Activated T-cell treated with anti-CD3 and anti-CD28 coated beads for 4 hours (primary cell): ENCODE results near the gene IFNA13.
"Not testable (repeated sequence)": the region's sequence is repeated elsewhere in the genome, so short reads cannot be mapped to it uniquely, and the experiment has no call there.

Experiments
- DNase-seq: peaks from one replicate; pipeline ENCODE4 v3.0.0-alpha.2; 2020

Gene IFNA13

GRCh38 chr9:21367957-21368356 is at the start of gene IFNA13:
TSS of gene IFNA13 (minus strand) at chr9:21368057. CDS start at chr9:21368010, 47 bp downstream.
- DNase-seq = no peak

DNA sequence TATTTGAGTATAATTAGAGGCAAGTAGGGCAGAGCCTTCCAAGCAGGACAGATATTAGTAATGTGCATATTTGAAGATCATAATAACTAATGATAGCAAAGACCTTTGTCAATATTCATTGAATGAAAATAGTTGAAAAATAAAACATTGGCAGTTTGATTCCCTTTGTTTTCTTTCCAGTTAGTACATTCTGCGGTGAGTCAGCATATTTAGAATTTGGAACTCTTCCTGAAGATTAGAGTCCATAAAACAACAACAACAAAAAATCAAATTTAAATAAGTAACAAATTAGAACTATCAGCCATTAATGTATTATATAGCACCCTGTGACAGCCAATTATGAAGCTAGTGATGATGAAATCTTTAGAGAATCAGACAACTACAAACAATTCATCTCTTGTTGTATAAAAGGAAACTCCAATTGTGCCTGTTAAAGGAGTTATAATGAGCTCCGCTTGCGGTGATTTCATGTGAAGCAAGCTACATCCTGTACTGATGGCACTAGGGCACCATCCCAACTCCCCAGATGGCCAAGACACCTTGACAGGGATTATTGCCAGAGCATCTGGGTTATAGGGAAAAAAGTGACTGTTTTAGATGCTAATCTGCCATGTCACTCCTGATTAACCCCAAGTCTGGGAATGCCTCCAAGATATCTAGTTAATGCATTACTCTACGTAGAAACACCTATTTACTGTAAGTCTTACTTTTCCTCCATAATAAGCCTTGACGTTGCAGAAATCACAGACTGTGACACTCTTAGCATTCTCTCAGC is 47.8 kb upstream of the IFNA13 start:
- no peak for DNase-seq

DNA sequence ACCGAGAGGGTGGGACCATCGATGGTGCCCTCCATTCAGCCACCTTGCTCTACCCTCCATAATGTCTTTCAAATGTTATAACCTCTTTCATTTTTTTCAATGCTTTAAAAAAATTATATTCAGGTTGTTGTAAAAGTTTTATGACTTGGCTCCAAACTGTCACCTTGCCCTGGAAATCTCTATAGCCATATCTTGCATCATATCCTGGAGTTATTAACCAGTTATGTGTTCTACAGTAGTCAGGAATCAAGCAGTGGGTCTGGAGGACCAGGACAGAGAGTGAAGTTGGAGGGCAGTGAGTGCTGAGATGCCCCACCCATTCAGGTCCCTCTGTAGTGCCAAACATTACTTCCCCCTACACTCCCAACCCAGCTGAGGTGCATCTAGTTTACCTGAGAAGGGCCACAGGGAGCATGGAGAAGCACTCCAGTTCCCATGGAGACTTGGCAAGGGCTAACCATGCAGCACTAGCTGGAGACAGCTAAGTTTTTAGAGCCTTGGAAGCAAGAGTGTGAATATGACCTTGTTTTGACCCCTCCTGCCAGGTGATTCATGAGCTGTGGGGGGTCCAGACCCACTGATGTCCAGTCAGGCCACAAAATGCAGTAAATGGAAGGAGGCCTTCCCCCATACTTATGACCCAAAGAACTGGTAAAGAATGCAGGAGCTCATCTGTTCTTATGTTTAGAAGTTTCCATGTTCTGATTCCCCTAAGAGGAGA is 46.5 kb upstream of the IFNA13 start:
- DNase-seq = no peak

DNA sequence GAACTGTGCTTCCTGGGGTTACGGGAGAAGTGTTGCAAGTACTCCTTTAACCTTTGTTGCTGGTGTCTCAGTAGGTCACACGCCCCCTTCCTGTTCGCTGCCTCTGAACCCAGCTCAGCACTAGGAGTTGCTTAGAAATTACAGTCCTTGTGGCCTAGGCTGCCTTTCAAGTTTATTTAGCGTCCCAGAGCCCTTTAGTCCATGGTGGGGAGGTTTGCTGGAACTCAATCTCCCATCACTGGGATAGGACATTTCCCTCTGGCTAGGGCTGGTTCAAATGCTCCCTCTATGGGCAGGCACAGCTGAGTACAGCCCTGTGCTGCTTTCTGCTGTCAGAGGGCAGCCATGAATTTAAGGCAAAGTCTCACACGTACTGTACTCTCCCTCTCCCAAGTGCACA is 45.8 kb upstream of the IFNA13 start:
- no peak for DNase-seq

DNA sequence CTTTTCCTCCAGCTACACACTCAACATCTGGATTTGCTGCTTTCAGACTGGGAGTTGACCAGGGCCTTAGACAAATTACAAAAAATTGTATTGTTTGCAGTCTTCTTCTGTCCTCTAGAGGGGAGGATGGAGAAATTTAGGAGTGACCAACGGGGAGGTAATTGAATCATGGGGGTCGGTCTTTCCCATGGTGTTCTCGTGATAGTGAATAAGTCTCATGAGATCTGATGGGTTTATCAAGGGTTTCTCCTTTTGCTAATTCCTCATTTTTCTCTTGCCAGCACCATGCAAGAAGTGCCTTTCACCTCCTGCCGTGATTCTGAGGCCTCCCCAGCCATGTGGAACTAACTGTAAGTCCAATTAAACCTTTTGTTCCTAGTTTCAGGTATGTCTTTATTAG is 45.3 kb upstream of the IFNA13 start:
- DNase-seq = no peak

- no peak for DNase-seq
These were observed 44.2 kb upstream of the IFNA13 start for GRCh38 chr9:21412107-21412506.

DNA sequence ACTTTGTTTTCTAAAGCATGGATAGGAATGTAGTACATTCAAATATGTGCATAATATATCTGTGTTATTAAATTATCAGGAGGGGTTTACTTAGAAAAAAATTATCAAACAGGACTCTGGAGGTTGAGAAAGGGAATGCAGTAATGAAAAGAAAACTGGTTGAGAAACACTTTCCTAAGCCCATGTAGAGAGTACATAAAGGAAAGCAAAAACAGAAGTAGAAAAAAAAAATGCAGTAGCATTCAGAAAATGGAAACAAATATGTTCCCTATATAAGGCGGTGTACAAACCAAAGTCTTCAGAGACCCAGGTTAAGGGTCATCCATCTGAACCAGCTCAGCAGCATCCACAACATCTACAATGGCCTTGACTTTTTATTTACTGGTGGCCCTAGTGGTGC is 41.0 kb upstream of the IFNA13 start, which contains the start of gene IFNA8:
TSS of gene IFNA8 (plus strand) at position 301 of the 400 bp plus-strand sequence. CDS start at position 361, 60 bp downstream.
- no peak for DNase-seq

DNA sequence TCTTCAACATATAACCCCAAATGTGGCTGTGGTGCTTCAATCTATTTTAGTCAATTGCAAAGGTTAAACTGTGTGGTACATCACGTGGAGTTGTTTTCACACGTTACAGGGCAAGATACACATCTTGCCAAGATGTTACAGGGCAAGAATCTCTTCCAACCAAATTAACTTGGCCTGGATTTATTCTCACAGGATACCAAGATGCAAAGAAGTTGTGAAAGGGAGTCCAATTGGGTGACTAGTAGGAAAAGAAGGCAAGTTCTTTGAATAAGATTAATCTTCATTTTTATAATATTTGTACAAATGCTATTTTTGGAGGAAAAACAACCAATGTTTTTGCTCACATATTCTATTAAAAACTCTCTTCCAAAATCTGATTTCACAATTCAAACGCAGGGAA is 36.3 kb upstream of the IFNA13 start:
- DNase-seq = no peak

DNA sequence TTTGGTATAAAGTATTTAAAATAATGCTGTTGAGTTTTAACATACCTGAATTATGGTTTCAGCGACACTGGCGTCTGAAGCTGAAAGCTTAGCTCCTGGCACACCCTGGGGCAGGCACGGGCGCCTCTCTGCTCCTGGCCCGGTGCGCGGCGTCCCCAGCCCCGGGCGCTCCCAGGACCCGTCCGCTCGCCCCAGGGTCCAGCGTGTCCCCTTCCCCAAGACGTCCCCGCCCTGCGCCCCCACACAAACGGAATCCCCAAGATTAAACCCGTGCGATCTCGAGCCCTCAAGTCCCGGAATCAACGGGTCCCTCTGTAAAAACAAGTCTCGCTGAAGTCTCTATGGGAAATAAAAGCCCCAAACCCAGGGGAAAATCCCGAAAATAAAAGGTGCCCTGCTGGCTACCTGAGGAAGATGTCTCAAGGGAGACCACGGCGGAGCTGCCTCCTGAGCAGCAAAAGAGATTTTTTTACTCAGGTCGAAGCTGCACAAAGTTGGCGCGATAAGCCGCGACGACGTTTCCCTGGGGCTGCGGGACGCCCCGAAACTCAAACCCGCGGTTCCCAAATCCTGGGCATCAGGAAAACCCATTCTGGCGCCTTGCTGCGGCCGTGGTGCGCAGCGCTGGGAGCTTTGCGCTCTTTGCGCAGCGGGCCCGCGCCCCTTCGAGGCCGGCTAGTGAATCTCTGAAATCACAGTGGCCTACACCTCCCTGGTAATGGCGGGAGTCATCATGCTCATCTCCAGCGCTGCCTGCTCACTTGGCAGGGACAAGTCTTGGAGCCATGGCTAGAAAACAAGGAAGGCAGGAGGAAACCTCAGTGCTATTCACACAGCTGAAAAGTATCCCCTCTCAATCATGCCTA is 34.8 kb upstream of the IFNA13 start:
- DNase-seq = no peak

GRCh38 chr9:21399956-21400355 is 32.1 kb upstream of the IFNA13 start:
- DNase-seq = no peak

DNA sequence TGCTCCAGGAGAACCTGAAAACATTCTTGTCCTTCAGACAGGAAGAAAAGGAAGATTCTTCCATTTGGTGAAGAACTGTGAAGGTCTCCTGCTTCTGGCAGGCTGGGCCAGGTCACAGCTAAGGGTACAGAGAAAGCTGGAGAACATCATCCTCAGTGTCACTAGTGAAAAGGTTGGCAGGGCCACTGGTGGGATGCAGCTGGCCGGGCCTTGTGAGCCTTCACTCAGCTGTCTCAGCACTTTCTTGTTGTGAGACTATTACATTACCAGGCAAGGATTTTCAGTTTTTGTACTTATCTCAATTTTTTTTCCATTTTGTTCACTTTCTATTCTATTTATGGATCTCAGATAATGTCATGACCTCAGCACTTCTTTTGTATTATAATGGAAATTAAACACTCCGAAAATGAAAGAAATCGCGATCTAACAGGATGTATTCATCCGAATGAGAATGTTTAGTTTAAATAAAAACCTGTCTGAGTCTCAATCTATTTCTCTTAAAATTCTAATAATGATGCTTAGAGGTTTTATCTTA is 31.2 kb upstream of the IFNA13 start:
- DNase-seq = no peak

GRCh38 chr9:21395778-21396717 is 28.2 kb upstream of the IFNA13 start:
- DNase-seq = peak; percentile 54

GRCh38 chr9:21392270-21392669 is 24.4 kb upstream of the IFNA13 start:
- no peak for DNase-seq

DNA sequence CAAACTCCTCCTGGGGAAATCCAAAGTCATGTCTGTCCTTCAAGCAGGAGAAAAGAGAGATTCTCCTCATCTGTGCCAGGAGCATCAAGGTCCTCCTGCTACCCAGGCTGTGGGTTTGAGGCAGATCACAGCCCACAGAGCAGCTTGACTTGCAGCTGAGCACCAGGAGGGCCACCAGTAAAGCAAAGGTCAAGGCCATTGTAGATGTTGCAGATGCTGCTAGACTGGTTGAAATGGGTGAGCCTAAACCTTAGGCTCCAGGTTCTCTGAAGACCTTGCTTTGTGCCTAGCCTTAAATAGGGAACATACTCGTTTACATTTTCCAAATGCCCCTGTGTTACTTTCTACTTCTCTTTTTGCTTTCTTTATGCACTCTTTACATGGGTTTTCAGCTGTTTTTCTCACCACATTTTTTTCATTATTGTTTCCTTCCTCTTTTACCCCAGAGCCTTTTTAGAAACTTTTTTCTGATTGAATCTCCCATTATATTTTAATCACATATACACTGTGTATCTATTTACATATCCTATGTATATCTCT is 17.3 kb upstream of the IFNA13 start, which contains the start of gene IFNA2:
TSS of gene IFNA2 (minus strand) at position 268 of the 540 bp plus-strand sequence. CDS start at position 199, 69 bp downstream.
- DNase-seq = no peak

GRCh38 chr9:21383627-21384026 is 15.8 kb upstream of the IFNA13 start:
- DNase-seq = no peak

DNA sequence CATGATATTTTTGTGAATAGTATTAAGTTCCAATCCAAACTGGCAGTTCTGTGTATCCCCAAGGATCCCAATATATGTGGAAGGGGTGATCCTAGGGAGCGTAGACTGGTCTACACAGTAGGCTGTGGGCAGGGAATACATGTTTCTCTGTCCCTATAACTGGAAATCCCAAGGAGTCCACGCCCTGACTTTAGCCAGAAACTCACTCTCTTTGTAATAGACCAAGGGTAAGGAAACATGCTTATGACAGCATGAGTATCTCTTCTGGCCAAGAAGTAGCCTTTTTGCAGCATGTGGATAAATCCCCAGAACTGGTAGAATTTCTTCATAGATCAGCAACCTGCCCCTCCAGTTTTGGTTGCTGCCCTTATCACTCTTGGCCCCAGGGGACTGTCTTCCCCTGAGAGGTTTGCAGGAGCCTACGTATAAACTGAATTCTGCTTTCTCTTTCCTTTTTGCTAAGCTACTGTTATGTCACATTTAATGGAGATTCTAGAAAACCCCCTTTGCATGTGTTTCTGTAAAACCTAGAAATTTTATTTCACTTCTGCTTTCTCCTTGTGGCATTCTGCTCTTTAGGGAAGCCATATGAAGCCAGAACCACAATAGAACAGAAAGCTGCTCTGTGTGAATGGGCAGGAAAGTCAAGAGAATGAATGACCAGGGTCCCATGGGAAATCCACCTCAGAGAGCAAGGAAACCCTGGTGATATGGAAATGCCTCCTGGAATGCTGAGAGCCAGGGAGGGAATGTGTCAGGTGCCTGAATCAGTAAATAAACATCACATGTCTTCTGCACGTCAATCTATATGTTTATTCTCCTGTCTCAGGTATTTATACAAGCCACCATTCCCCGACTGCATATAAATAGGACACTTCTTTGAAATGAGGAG is 13.8 kb upstream of the IFNA13 start:
- DNase-seq = no peak

DNA sequence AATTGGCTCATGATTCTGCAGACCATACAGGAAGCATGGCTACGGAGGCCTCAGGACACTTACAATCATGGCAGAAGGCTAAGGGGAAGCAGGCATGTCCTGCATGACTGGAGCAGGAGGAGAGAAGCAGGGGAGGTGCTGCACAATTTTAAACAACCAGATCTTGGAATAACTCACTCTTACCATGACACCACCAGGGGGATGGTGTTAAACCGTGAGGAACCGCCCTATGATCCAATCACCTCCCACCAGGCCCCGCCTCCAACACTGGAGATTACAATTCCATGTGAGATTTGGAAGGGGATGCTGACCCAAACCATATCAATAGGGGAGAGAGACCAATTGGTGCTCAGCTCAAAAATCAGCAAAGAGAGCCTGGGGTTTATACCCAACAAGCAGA is 3.6 kb upstream of the IFNA13 start:
- DNase-seq = not testable (repeated sequence)

DNA sequence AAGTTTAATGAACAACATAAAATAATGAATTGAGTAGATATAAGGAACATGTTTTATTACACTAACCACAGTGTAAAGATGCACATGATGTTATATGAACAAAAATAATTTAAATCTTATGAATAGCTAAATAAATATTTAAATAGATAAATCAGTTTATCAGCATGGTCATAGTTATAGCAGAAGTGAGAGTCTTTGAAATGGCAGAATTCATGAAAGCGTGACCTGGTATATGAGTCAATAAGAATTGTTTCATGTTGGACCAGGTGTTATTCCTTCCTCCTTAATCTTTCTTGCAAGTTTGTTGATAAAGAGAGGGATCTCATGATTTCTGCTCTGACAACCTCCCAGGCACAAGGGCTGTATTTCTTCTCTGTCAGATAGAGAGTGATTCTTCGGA is 688 bp downstream of the IFNA13 start:
- DNase-seq = not testable (repeated sequence)

DNA sequence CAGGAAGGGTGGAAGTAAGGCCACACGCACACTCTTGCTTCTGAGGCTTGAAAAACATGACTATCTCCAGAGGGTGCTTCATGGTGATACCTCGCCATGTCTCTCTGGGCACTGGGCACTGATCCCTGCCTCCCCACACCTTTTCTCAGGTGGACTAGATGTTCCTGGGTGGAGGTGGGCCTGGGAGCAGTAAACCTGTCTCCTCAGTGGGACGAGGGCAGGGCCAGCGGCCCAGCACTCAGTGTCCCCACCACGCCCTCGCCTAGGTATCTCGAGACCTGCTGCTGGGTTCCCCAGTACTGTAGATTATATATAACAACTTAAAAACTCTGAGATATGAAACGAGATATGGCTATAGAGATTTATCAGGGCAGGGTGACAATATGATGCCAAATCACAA is 5.6 kb downstream of the IFNA13 start:
- no peak for DNase-seq
